ENCODE data around the gene AKAP17A.
"Not testable (repeated sequence)": the region's sequence is repeated elsewhere in the genome, so short reads cannot be mapped to it uniquely, and the experiment has no call there.

Gene AKAP17A

DNA sequence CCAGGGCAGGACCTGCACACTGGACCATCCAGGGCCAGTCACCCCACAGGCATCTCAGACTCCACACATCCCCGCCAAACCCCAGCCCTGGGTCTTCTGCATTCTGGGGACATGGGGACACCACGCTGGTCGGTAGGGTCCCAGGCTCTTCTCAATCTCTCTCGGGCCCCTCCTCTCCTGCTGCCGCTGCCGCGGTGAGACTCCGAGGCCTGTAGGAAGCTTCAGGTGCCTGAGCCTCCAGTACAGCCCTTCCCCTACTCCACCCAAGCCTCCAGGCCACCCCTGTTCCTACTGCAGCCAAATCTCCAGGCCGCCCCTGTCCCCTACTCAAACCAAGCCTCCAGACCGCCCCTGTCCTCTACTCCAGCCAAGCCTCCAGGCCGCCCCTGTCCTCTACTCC, 17.9 kb downstream of the AKAP17A start:
- no peak for DNase-seq

DNA sequence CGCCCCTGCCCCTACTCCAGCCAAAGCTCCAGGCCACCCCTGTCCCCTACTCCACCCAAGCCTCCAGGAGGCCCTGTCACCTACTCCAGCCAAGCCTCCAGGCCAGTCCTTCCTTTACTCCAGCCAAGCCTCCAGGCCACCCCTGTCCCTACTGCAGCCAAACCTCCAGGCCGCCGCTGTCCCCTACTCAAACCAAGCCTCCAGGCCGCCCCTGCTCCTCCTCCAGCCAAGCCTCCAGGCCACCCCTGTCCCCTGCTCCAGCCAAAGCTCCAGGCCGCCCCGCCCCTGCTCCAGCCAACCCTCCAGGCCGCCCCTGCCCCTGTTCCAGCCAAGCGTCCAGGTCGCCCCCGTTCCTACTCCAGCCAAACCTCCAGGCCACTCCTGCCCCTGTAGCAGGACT, 18.4 kb downstream of the AKAP17A start:
- no peak for DNase-seq

DNA sequence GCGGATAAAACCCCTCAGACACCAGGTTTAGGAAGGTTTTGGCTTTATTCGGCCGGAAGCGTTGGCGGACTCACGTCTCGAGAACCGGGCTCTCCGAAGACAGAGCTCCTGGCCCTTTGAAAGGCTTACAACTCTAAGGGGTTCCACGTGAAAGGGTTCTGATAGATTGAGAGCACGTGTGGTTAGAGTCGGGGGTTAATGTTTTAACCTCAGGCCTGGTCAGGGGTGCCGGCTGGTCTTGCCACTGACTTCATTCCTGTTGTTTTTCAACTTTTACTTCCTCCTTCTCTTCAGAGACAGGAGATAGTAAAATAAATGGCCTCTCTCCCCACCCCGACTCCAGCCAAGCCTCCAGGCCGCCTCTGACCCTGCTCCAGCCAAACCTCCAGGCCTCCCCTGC, 18.8 kb downstream of the AKAP17A start:
- no peak for DNase-seq

DNA sequence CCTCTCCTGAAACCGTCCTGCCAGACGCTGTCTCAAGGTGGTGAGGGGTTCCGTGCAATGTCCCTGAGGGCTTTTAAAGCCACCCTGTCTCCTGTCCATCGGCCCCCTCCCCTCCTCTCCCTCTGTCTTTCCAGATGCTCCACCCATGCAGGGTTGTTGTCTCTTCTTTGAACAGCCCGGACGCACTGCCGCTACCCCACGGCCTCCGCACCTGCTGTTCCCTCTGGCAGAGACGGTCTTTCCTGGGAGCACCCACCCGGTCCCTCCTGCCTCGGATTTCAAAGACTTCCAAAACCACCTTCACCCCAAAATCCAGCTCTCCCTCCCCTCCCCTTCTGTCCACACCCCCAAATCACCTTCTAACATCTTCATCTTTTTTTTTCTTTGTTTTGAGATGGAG, 19.3 kb downstream of the AKAP17A start:
- DNase-seq = no peak

DNA sequence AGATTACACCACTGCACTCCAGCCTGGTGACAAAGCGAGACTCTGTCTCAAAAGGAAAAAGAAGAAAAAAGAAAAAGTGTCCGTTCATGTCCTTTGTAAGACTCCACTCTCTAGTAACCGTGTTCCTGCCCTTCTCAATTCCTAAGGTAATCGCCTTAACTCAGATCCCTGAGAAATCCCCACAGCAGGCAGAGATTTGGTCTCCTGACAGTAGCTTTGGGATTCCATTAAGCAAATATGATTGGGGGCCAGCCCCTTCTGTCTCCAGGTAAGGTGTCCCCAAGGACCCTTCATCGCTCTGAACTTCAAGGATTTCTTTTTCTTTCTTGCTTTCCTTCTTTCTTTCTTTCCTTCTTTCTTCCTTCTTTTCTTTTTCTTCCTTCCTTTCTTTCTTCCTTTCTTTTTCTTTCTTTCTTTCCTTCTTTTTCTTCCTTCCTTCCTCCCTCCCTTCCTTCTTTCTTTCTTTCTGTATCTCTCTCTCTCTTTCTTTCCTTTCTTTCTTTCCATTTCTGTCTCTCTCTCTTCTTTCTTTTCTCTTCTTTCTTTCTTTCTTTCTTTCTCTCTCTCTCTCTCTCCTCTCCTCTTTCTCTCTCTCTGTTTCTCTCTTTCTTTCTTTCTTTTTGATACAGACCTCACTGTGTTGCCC, 21.4 kb downstream of the AKAP17A start:
- DNase-seq = no peak

DNA sequence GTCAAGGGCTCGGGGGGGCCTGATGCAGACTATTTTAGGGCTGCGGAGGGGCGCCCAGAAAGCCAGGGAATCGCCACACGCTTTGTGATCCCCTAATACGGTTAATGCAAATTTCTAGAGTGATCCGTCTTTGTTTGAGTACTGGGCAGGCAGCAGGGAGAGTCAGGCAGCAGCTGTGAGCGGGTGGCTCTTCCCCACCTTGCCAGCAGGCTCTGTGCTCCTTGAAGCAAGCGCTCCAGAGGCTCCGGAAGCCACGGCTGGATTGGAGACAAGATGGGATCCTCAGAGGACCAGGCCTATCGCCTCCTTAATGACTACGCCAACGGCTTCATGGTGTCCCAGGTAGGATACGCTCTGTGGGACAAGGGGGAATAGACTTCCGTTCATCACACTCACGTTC, 23.5 kb downstream of the AKAP17A start, which contains the start of gene ASMT:
Gene ASMT (plus strand): TSS at position 133 of the 400 bp plus-strand sequence. CDS start 141 bp downstream, at position 274.
- no peak for DNase-seq

DNA sequence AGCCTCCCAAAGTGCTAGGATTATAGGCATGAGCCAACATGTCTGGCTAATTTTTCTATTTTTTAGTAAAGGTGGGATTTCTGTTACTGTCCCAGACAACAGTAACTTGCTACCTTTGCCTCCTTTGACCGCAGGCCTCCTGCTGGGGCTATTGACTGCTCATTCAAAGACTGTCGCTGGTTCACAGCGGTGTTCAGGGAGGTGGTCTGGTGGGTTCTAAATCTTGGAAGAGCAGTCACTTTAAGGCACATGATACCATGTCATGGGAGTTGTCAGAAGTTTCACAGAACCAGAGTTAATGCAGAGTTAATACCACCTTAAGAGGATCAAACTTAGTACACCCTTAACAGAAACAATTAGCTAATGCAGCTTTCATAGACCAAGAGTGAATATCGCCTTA, 27.3 kb downstream of the AKAP17A start:
- DNase-seq = no peak

DNA sequence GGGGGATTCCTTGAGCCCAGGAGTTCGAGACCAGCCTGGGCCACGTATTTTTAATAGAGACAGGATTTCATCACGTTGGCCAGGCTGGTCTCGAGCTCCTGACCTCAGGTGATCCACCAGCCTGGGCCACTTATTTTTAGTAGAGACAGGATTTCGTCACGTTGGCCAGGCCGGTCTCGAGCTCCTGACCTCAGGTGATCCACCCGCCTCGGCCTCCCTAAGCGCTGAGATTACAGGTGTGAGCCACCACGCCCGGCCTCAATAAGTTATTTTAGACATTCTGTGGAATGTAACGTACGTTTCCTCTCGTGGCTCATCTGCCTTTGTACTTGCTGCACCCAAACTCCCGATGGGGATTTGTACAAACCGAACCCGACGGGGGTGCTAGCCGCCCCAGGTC, 32.3 kb downstream of the AKAP17A start:
- DNase-seq = no peak

DNA sequence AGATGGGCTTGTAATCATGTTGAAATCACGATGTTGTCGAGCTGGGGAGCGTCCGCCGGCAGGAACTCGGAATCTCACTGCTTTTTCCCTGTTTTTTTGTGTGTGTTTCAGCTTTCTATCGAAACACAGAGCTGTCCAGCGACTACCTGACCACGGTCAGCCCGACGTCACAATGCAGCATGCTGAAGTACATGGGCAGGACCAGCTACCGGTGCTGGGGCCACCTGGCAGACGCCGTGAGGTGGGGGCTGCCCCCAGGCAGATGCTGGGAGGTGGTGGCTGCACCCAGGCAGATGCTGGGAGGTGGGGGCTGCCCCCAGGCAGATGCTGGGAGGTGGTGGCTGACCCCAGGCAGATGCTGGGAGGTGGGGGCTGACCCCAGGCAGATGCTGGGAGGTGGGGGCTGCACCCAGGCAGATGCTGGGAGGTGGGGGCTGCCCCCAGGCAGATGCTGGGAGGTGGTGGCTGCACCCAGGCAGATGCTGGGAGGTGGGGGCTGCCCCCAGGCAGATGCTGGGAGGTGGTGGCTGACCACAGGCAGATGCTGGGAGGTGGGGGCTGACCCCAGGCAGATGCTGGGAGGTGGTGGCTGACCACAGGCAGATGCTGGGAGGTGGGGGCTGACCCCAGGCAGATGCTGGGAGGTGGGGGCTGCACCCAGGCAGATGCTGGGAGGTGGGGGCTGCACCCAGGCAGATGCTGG, 32.9 kb downstream of the AKAP17A start:
- DNase-seq = not testable (repeated sequence)

DNA sequence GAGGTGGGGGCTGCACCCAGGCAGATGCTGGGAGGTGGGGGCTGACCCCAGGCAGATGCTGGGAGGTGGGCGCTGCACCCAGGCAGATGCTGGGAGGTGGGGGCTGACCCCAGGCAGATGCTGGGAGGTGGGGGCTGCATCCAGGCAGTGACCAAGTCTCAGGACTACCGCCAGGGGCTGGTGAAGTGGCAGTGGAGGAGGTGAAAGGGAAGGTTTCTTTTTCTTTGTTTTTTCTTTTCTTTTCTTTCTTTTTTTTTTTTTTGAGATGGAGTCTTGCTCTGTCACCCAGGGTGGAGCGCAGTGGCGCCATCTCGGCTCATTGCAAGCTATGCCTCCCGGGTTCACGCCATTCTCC, 33.4 kb downstream of the AKAP17A start:
- DNase-seq = not testable (repeated sequence)

DNA sequence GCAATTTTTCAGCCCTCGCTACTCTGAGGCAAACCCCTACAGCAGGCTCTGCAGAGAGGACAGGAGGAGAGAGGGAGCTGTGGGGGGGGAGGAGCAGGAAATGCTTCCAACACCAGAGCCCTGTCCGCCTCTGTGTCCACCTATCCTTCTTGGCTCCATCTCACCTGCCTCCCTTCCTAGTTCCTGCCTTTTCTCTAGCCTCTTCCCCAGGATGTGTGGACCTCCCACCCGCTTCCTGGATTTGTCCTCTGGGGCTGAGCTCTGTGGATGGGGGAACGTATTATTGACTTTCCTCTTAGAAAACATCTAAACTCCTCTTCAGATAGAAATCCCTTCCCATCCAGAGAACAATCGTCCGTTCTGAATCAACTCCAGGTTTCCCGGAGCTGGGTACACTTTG, 37.8 kb downstream of the AKAP17A start:
- no peak for DNase-seq

DNA sequence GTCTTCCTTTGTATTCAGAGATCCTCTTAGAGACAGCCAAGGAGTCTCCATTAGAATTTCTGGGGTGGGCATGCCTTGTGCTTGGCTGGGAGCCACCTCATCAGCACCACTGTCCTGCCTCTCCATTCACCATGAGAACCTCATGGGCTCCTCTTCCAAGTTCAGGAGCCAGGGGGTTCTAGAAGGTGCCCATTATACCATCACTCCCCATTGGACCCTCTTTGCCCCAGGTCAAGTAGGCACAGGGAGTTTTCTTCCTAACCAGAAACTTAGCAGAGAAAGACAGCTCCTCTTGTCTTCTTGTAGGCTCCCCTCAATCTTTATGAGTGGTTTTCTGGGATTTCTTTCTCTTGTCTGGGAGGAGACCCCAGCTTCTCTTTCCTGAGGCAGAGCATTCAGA, 54.6 kb downstream of the AKAP17A start:
- DNase-seq = no peak

DNA sequence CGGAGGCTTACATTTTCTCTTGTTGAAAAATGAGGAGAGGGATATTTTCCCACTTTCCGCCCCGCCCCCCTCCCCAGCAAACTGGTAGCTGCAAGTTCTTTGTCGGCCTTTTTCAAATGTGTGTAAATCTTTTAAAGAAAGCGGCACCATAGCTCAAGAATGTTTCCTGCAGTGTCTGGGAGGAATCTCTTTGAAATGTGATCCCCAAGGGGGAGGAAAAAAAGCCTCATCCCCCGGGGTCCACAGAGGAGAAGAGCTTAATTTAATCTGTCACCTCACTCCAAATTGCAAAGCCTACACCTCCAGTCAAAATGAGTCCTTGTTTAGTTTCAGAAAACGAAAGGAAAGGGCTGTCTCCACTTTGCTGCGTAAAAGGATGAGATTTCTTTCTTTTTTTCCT, 58.2 kb downstream of the AKAP17A start:
- no peak for DNase-seq

Measured in CD4-positive, alpha-beta T cell treated with Interferon gamma for 1 hour (primary cell).